OCI-LY1 (cell line): Measurements from ENCODE around the gene DMPK.
"Not testable (repeated sequence)": the region's sequence is repeated elsewhere in the genome, so short reads cannot be mapped to it uniquely, and the experiment has no call there.

ENCODE experiments used
- H2AFZ ChIP-seq: fragments of 200-600 bp; sonication (generic), shearing (Covaris generic); 2 replicates; pipeline ENCODE4 v1.6.0; 2014; ENCODE audit warnings: antibody characterized with exemption, mild to moderate bottlenecking, low read length
- H3F3A ChIP-seq: fragments of 200-600 bp; sonication (generic), shearing (Covaris generic); 2 replicates; pipeline ENCODE4 v1.6.0; 2014; ENCODE audit warnings: mild to moderate bottlenecking, antibody characterized with exemption, low read length, moderate library complexity; ENCODE audit not compliant: insufficient read depth
- H3K27ac ChIP-seq: fragments of 200-600 bp; sonication (generic); 2 replicates; pipeline ENCODE4 v1.5.1; 2014; ENCODE audit warnings: low read length, mixed run types, mild to moderate bottlenecking, low read depth; ENCODE audit not compliant: poor library complexity, severe bottlenecking
- H3K27me3 ChIP-seq: fragments of 200-600 bp; sonication (generic); 2 replicates; pipeline ENCODE4 v1.6.0; 2014; ENCODE audit warnings: antibody characterized with exemption, mild to moderate bottlenecking, low read length, moderate library complexity; ENCODE audit not compliant: insufficient read depth
- H3K36me3 ChIP-seq: fragments of 200-600 bp; sonication (generic); 2 replicates; pipeline ENCODE4 v1.6.1; 2014; ENCODE audit warnings: mild to moderate bottlenecking, antibody characterized with exemption, low read length, moderate library complexity, mixed read lengths; ENCODE audit not compliant: insufficient read depth
- H3K4me1 ChIP-seq: fragments of 200-600 bp; sonication (generic); 2 replicates; pipeline ENCODE4 v1.5.1; 2014; ENCODE audit warnings: mild to moderate bottlenecking, low read length, moderate library complexity; ENCODE audit not compliant: insufficient read depth, severe bottlenecking
- H3K4me2 ChIP-seq: fragments of 200-600 bp; sonication (generic), shearing (Covaris generic); 2 replicates; pipeline ENCODE4 v1.6.1; 2014; ENCODE audit warnings: low read length
- H3K4me3 ChIP-seq: fragments of 200-600 bp; sonication (generic); 2 replicates; pipeline ENCODE4 v1.5.1; 2014; ENCODE audit warnings: low read length, low read depth, mild to moderate bottlenecking, mixed read lengths; ENCODE audit not compliant: poor library complexity, severe bottlenecking
- H3K79me2 ChIP-seq: fragments of 200-600 bp; shearing (Covaris generic); 2 replicates; pipeline ENCODE4 v1.6.1; 2016; ENCODE audit warnings: mixed run types, low read length, mixed read lengths; ENCODE audit not compliant: insufficient read depth
- H3K9ac ChIP-seq: fragments of 200-600 bp; sonication (generic), shearing (Covaris generic); 2 replicates; pipeline ENCODE4 v1.6.1; 2014; ENCODE audit warnings: mild to moderate bottlenecking, low read length, mixed read lengths
- H3K9me2 ChIP-seq: fragments of 200-600 bp; sonication (generic), shearing (Covaris generic); 2 replicates; pipeline ENCODE4 v1.6.1; 2014; ENCODE audit warnings: low read depth, mild to moderate bottlenecking, low read length, mixed read lengths
- H3K9me3 ChIP-seq: fragments of 200-600 bp; shearing (Covaris generic); 2 replicates; pipeline ENCODE4 v1.6.1; 2014; ENCODE audit warnings: low read length, mixed read lengths
- H4K20me1 ChIP-seq: fragments of 200-600 bp; sonication (generic), shearing (Covaris generic); 2 replicates; pipeline ENCODE4 v1.6.0; 2016; ENCODE audit warnings: mild to moderate bottlenecking, low read length; ENCODE audit not compliant: insufficient read depth
- CTCF ChIP-seq: fragments of 200-600 bp; sonication (generic), shearing (Covaris generic); IDR thresholded peaks from 2 replicates; pipeline ENCODE4 v1.5.1; 2017; ENCODE audit warnings: mild to moderate bottlenecking, antibody characterized with exemption, low read length, moderate library complexity, mixed read lengths
- EZH2 ChIP-seq: fragments of 200-600 bp; sonication (generic), shearing (Covaris generic); IDR thresholded peaks from 2 replicates; pipeline ENCODE4 v1.8.0; 2017; ENCODE audit warnings: borderline replicate concordance, mixed run types, mild to moderate bottlenecking, antibody characterized with exemption, low read length, moderate library complexity, mixed read lengths

Gene DMPK

DNA sequence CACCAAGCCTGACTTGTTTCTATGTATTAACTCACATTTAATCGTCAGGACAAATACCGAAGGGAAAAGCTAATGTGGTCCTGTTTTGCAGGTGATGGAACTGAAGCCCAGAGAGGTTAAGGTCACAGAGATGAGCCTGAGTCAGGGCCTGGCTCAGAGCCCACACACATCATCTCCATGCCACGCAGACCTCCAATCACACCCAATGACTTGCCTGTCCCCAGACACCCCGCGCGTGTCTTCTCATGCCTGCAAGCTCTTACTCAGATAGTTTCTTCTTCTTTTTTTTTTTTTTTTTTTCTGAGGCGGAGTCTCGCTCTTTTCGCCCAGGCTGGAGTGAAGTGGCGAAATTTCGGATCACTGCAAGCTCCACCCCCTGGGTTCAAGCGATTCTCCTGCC lies 29.7 kb downstream of the DMPK start:
- TF ChIP-seq CTCF (no peak), EZH2 (no peak)
- Histone ChIP-seq H4K20me1 (no peaks in the 10 kb centered on the region), H3K27me3 (peaks cover 4% of the 10 kb centered on the region; the same call in 1 of the 2 replicates), H3K4me3 (no peak overlapping the region), H3F3A (no peaks in the 10 kb centered on the region), H3K9ac (no peak overlapping the region), H3K36me3 (no peaks in the 10 kb centered on the region), H3K9me2 (no peaks in the 10 kb centered on the region), H3K9me3 (no peaks in the 10 kb centered on the region), H3K27ac (no peak overlapping the region), H3K79me2 (no peaks in the 10 kb centered on the region), H2AFZ (no peak overlapping the region), H3K4me2 (no peak overlapping the region), H3K4me1 (no peaks in the 10 kb centered on the region)

DNA sequence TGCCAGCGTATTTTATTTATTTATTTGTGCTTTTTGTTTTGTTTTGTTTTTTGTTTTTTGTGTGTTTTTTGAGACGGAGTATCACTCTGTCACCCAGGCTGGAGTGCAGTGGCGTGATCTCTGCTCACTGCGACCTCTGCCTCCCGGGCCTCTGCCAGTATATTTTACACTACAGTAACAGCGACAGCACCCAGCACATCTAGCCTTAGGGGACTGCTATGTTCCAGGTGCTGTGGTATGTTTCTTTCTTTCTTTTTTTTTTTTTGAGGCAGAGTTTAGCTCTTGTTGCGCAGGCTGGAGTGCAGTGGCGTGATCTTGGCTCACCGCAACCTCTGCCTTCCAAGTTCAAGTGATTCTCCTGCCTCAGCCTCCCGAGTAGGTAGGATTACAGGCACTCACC lies 30.8 kb downstream of the DMPK start:
- H3K4me1 ChIP-seq, H3K36me3 ChIP-seq, H3K27ac ChIP-seq: not testable (repeated sequence)

DNA sequence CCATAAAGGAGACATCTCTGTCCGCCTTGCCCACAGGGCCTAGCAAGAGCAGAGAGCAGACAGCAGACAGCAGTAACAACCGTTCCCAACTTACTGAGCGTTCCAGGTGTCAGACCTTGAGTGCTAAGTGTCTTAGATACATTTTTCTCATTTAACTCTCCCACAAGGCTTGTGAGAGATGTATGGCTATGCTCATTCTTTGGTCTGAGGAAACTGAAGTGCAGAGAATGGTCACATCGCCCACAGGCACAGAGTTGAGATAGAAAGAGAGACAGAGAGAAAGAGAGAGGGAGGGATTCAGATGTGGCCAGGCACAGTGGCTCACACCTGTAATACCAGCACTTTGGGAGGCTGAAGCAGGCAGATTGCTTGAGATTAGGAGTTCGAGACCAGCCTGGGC lies 34.8 kb downstream of the DMPK start:
- H3K4me2 ChIP-seq, result no peak overlapping the region
- H2AFZ ChIP-seq, result no peak overlapping the region
- H3F3A ChIP-seq, result no peaks in the 10 kb centered on the region
- H3K36me3 ChIP-seq, result no peaks in the 10 kb centered on the region
- H3K9me3 ChIP-seq, result no peaks in the 10 kb centered on the region
- no peaks in the 10 kb centered on the region for H3K4me1 ChIP-seq
- H3K27me3 ChIP-seq, result peaks cover 11% of the 10 kb centered on the region; the same call in 1 of the 2 replicates
- no peaks in the 10 kb centered on the region for H4K20me1 ChIP-seq
- no peaks in the 10 kb centered on the region for H3K79me2 ChIP-seq
- no peak overlapping the region for H3K4me3 ChIP-seq
- no peak overlapping the region for H3K9ac ChIP-seq
- no peak overlapping the region for H3K27ac ChIP-seq
- TF ChIP-seq EZH2, result no peak
- no peak for TF ChIP-seq CTCF
- H3K9me2 ChIP-seq, result no peaks in the 10 kb centered on the region

More for the DNA sequence above, 30.8 kb downstream of the DMPK start:
- not testable (repeated sequence) for H2AFZ ChIP-seq, H3K4me3 ChIP-seq, H4K20me1 ChIP-seq, H3K9me2 ChIP-seq, H3K79me2 ChIP-seq, H3K4me2 ChIP-seq, H3K9ac ChIP-seq, H3K9me3 ChIP-seq, H3K27me3 ChIP-seq, H3F3A ChIP-seq

- no peaks in the 10 kb centered on the region for H3F3A ChIP-seq
- H3K27ac ChIP-seq, result no peak overlapping the region
- no peaks in the 10 kb centered on the region for H3K4me1 ChIP-seq
- no peak overlapping the region for H2AFZ ChIP-seq
- no peaks in the 10 kb centered on the region for H3K36me3 ChIP-seq
- H3K9me3 ChIP-seq, result no peaks in the 10 kb centered on the region
- no peaks in the 10 kb centered on the region for H4K20me1 ChIP-seq
- no peak for TF ChIP-seq EZH2
- TF ChIP-seq CTCF, result no peak
- no peak overlapping the region for H3K9ac ChIP-seq
- H3K4me3 ChIP-seq, result no peak overlapping the region
- H3K9me2 ChIP-seq, result no peaks in the 10 kb centered on the region
- no peak overlapping the region for H3K4me2 ChIP-seq
- no peaks in the 10 kb centered on the region for H3K79me2 ChIP-seq
- H3K27me3 ChIP-seq, result peaks cover 11% of the 10 kb centered on the region; the same call in 1 of the 2 replicates
Observed at GRCh38 chr19:45746866-45747265, 35.4 kb downstream of the DMPK start.
